OCI-LY1 (cell line): ENCODE results near the gene MTAP.

Experiments
- H2AFZ ChIP-seq: fragments of 200-600 bp; sonication (generic), shearing (Covaris generic); 2 replicates; pipeline ENCODE4 v1.6.0; 2014; ENCODE audit warnings: antibody characterized with exemption, mild to moderate bottlenecking, low read length
- H3F3A ChIP-seq: fragments of 200-600 bp; sonication (generic), shearing (Covaris generic); 2 replicates; pipeline ENCODE4 v1.6.0; 2014; ENCODE audit warnings: mild to moderate bottlenecking, antibody characterized with exemption, low read length, moderate library complexity; ENCODE audit not compliant: insufficient read depth
- H3K27ac ChIP-seq: fragments of 200-600 bp; sonication (generic); 2 replicates; pipeline ENCODE4 v1.5.1; 2014; ENCODE audit warnings: low read length, mixed run types, mild to moderate bottlenecking, low read depth; ENCODE audit not compliant: poor library complexity, severe bottlenecking
- H3K27me3 ChIP-seq: fragments of 200-600 bp; sonication (generic); 2 replicates; pipeline ENCODE4 v1.6.0; 2014; ENCODE audit warnings: antibody characterized with exemption, mild to moderate bottlenecking, low read length, moderate library complexity; ENCODE audit not compliant: insufficient read depth
- H3K36me3 ChIP-seq: fragments of 200-600 bp; sonication (generic); 2 replicates; pipeline ENCODE4 v1.6.1; 2014; ENCODE audit warnings: mild to moderate bottlenecking, antibody characterized with exemption, low read length, moderate library complexity, mixed read lengths; ENCODE audit not compliant: insufficient read depth
- H3K4me1 ChIP-seq: fragments of 200-600 bp; sonication (generic); 2 replicates; pipeline ENCODE4 v1.5.1; 2014; ENCODE audit warnings: mild to moderate bottlenecking, low read length, moderate library complexity; ENCODE audit not compliant: insufficient read depth, severe bottlenecking
- H3K4me2 ChIP-seq: fragments of 200-600 bp; sonication (generic), shearing (Covaris generic); 2 replicates; pipeline ENCODE4 v1.6.1; 2014; ENCODE audit warnings: low read length
- H3K4me3 ChIP-seq: fragments of 200-600 bp; sonication (generic); 2 replicates; pipeline ENCODE4 v1.5.1; 2014; ENCODE audit warnings: low read length, low read depth, mild to moderate bottlenecking, mixed read lengths; ENCODE audit not compliant: poor library complexity, severe bottlenecking
- H3K79me2 ChIP-seq: fragments of 200-600 bp; shearing (Covaris generic); 2 replicates; pipeline ENCODE4 v1.6.1; 2016; ENCODE audit warnings: mixed run types, low read length, mixed read lengths; ENCODE audit not compliant: insufficient read depth
- H3K9ac ChIP-seq: fragments of 200-600 bp; sonication (generic), shearing (Covaris generic); 2 replicates; pipeline ENCODE4 v1.6.1; 2014; ENCODE audit warnings: mild to moderate bottlenecking, low read length, mixed read lengths
- H3K9me2 ChIP-seq: fragments of 200-600 bp; sonication (generic), shearing (Covaris generic); 2 replicates; pipeline ENCODE4 v1.6.1; 2014; ENCODE audit warnings: low read depth, mild to moderate bottlenecking, low read length, mixed read lengths
- H3K9me3 ChIP-seq: fragments of 200-600 bp; shearing (Covaris generic); 2 replicates; pipeline ENCODE4 v1.6.1; 2014; ENCODE audit warnings: low read length, mixed read lengths
- H4K20me1 ChIP-seq: fragments of 200-600 bp; sonication (generic), shearing (Covaris generic); 2 replicates; pipeline ENCODE4 v1.6.0; 2016; ENCODE audit warnings: mild to moderate bottlenecking, low read length; ENCODE audit not compliant: insufficient read depth
- CTCF ChIP-seq: fragments of 200-600 bp; sonication (generic), shearing (Covaris generic); IDR thresholded peaks from 2 replicates; pipeline ENCODE4 v1.5.1; 2017; ENCODE audit warnings: mild to moderate bottlenecking, antibody characterized with exemption, low read length, moderate library complexity, mixed read lengths
- EZH2 ChIP-seq: fragments of 200-600 bp; sonication (generic), shearing (Covaris generic); IDR thresholded peaks from 2 replicates; pipeline ENCODE4 v1.8.0; 2017; ENCODE audit warnings: borderline replicate concordance, mixed run types, mild to moderate bottlenecking, antibody characterized with exemption, low read length, moderate library complexity, mixed read lengths

MTAP gene

DNA sequence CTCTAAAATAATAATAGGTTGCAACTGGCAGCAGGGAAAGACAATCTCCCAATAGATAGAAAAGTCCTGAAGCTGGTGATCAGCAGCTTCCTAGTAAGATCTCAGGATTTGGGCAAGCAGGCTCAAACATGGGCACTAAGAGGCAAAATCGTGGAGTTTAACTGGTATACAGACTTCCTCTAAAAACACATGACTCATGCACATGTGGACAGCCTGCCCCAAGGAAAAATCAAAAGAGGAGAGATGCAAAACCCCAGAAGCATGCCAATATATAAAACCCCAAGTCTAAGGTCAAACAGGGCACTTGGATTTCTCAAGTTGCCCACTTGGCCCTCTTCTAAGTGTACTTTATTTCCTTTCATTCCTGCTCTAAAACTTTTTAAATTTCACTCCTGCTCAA is 129.0 kb downstream of the MTAP start:
- no peak overlapping the region for H2AFZ ChIP-seq
- H3K4me3 ChIP-seq: no peak overlapping the region

GRCh38 chr9:21933281-21933680 is 130.8 kb downstream of the MTAP start:
- no peaks in the 10 kb centered on the region for H3K27me3 ChIP-seq
- no peak overlapping the region for H3K9ac ChIP-seq
- H3K9me2 ChIP-seq: no peaks in the 10 kb centered on the region
- peaks cover 22% of the 10 kb centered on the region for H3K4me1 ChIP-seq
- 0 out of 2 replicates have a peak overlapping the region, but pooled peaks have one; percentile 13 for H3K4me2 ChIP-seq
- H3K36me3 ChIP-seq: no peaks in the 10 kb centered on the region
- H2AFZ ChIP-seq: no peak overlapping the region
- no peak overlapping the region for H3K4me3 ChIP-seq
- peak overlapping the region; percentile 20 for H3K27ac ChIP-seq
- no peaks in the 10 kb centered on the region for H4K20me1 ChIP-seq
- no peak for TF ChIP-seq CTCF
- TF ChIP-seq EZH2: no peak
- no peaks in the 10 kb centered on the region for H3F3A ChIP-seq
- H3K79me2 ChIP-seq: no peaks in the 10 kb centered on the region
- H3K9me3 ChIP-seq: no peaks in the 10 kb centered on the region

More for the DNA sequence above, 129.0 kb downstream of the MTAP start:
- no peaks in the 10 kb centered on the region for H3K36me3 ChIP-seq
- H3K9ac ChIP-seq: no peak overlapping the region
- no peak overlapping the region for H3K27ac ChIP-seq
- H3K79me2 ChIP-seq: no peaks in the 10 kb centered on the region
- H3K4me2 ChIP-seq: no peak overlapping the region
- H3K4me1 ChIP-seq: peaks cover 22% of the 10 kb centered on the region
- TF ChIP-seq CTCF: no peak
- TF ChIP-seq EZH2: no peak
- H3K9me3 ChIP-seq: no peaks in the 10 kb centered on the region
- no peaks in the 10 kb centered on the region for H3K9me2 ChIP-seq
- no peaks in the 10 kb centered on the region for H4K20me1 ChIP-seq
- no peaks in the 10 kb centered on the region for H3F3A ChIP-seq
- no peaks in the 10 kb centered on the region for H3K27me3 ChIP-seq

GRCh38 chr9:21933865-21934264 is 131.4 kb downstream of the MTAP start:
- peak overlapping the region; percentile 20 for H3K27ac ChIP-seq
- H3K27me3 ChIP-seq: no peaks in the 10 kb centered on the region
- H3K4me1 ChIP-seq: peaks cover 22% of the 10 kb centered on the region
- no peaks in the 10 kb centered on the region for H4K20me1 ChIP-seq
- H3K9me3 ChIP-seq: no peaks in the 10 kb centered on the region
- H3K79me2 ChIP-seq: no peaks in the 10 kb centered on the region
- no peak overlapping the region for H2AFZ ChIP-seq
- no peaks in the 10 kb centered on the region for H3F3A ChIP-seq
- TF ChIP-seq EZH2 (no peak), CTCF (no peak)
- H3K4me3 ChIP-seq: no peak overlapping the region
- H3K9me2 ChIP-seq: no peaks in the 10 kb centered on the region
- no peak overlapping the region for H3K4me2 ChIP-seq
- no peak overlapping the region for H3K9ac ChIP-seq
- no peaks in the 10 kb centered on the region for H3K36me3 ChIP-seq
